Liver (tissue), 3 donors: ENCODE data around the gene ONECUT1.

ENCODE experiments used
- RAD21 ChIP-seq, 2 donors: IDR thresholded peaks; 2 replicates each; pipeline ENCODE4 v1.6.1; 2016; ENCODE audit warnings: antibody characterized with exemption in 2 of 2, mild to moderate bottlenecking in 2 of 2
- RXRA ChIP-seq, 2 donors: IDR thresholded peaks; 2 replicates each; pipeline ENCODE4 v1.6.1; 2017 to 2018; ENCODE audit warnings: antibody characterized with exemption in 2 of 2, mild to moderate bottlenecking in 1 of 2
- SP1 ChIP-seq: IDR thresholded peaks from 2 replicates; pipeline ENCODE4 v1.6.1; 2018; ENCODE audit warnings: antibody characterized with exemption, mild to moderate bottlenecking
- YY1 ChIP-seq: IDR thresholded peaks from 2 replicates; pipeline ENCODE4 v1.6.1; 2016; ENCODE audit warnings: antibody characterized with exemption, mild to moderate bottlenecking
- TF ChIP-seq, protein P1 (sequence below): fragments of 150-350 bp; IDR thresholded peaks from 2 replicates; pipeline ENCODE4 v1.5.1; 2017; ENCODE audit warnings: improper control_type of control experiment, low read depth, low read length; ENCODE audit not compliant: missing input control
- TF ChIP-seq, protein P2 (sequence below): IDR thresholded peaks from 2 replicates; pipeline ENCODE4 v1.6.1; 2016; ENCODE audit warnings: antibody characterized with exemption
- TF ChIP-seq, protein P3 (sequence below): IDR thresholded peaks from 2 replicates; pipeline ENCODE4 v1.6.1; 2016; ENCODE audit warnings: antibody characterized with exemption
- donor health status: healthy.
- donor health status: healthy.

DNA sequence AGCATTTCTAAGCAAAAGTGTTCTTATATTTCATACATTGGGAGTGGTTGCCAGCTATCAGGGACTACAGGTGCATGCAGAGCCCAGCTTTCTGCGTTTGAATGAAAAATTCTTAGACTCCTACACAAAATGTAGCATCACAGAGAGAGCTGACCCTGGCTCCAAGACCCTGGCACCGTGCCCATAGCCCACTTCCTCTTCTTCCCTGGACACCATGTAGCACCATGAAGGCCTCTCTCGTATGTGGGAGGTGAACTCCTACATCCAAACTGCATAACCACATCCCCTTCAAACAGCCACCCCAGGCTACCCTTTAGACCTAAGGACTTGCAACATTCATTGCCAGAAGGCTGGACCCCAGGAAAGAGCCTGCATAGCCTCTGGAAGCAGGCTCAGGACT, 75.2 kb downstream of the ONECUT1 start:
- TF ChIP-seq, protein P1, sequence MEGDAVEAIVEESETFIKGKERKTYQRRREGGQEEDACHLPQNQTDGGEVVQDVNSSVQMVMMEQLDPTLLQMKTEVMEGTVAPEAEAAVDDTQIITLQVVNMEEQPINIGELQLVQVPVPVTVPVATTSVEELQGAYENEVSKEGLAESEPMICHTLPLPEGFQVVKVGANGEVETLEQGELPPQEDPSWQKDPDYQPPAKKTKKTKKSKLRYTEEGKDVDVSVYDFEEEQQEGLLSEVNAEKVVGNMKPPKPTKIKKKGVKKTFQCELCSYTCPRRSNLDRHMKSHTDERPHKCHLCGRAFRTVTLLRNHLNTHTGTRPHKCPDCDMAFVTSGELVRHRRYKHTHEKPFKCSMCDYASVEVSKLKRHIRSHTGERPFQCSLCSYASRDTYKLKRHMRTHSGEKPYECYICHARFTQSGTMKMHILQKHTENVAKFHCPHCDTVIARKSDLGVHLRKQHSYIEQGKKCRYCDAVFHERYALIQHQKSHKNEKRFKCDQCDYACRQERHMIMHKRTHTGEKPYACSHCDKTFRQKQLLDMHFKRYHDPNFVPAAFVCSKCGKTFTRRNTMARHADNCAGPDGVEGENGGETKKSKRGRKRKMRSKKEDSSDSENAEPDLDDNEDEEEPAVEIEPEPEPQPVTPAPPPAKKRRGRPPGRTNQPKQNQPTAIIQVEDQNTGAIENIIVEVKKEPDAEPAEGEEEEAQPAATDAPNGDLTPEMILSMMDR, result no peak
- TF ChIP-seq, protein P2, sequence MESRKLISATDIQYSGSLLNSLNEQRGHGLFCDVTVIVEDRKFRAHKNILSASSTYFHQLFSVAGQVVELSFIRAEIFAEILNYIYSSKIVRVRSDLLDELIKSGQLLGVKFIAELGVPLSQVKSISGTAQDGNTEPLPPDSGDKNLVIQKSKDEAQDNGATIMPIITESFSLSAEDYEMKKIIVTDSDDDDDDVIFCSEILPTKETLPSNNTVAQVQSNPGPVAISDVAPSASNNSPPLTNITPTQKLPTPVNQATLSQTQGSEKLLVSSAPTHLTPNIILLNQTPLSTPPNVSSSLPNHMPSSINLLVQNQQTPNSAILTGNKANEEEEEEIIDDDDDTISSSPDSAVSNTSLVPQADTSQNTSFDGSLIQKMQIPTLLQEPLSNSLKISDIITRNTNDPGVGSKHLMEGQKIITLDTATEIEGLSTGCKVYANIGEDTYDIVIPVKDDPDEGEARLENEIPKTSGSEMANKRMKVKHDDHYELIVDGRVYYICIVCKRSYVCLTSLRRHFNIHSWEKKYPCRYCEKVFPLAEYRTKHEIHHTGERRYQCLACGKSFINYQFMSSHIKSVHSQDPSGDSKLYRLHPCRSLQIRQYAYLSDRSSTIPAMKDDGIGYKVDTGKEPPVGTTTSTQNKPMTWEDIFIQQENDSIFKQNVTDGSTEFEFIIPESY, result no peak
- TF ChIP-seq YY1 (no peak), RAD21 (IDR thresholded peaks at IDR 0.05) (no peak), SP1 (no peak), RXRA (IDR thresholded peaks at IDR 0.05) (no peak)
- TF ChIP-seq, protein P3, sequence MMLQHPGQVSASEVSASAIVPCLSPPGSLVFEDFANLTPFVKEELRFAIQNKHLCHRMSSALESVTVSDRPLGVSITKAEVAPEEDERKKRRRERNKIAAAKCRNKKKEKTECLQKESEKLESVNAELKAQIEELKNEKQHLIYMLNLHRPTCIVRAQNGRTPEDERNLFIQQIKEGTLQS, result no peak
